NCI-H187 (cell line): ENCODE results near the gene RBFOX2.
"Not testable (repeated sequence)": the region's sequence is repeated elsewhere in the genome, so short reads cannot be mapped to it uniquely, and the experiment has no call there.

Source experiments
- DNase-seq, 2 experiments: peaks; one replicate each; lab custom pipeline; 2025; lab: John Stamatoyannopoulos, UW

RBFOX2 gene

GRCh38 chr22:35734517-35734827 is 294.2 kb downstream of the RBFOX2 start:
- DNase-seq: no peak

GRCh38 chr22:35733791-35734516 is 294.7 kb downstream of the RBFOX2 start:
- no peak for DNase-seq

- no peak for DNase-seq
Measured at GRCh38 chr22:35733036-35733435, 295.6 kb downstream of the RBFOX2 start.

- DNase-seq: no peak
Measured at GRCh38 chr22:35732116-35732515, 296.5 kb downstream of the RBFOX2 start.

GRCh38 chr22:35731321-35731720 is 297.3 kb downstream of the RBFOX2 start:
- no peak for DNase-seq

- no peak for DNase-seq
Measured at GRCh38 chr22:35729309-35729698, 299.3 kb downstream of the RBFOX2 start.

GRCh38 chr22:35728639-35729308 is 299.9 kb downstream of the RBFOX2 start:
- DNase-seq: no peak

- no peak for DNase-seq
Measured at GRCh38 chr22:35727436-35727835, 301.2 kb downstream of the RBFOX2 start.

- DNase-seq: no peak
Measured at GRCh38 chr22:35726933-35727332, 301.7 kb downstream of the RBFOX2 start.

- no peak for DNase-seq
Measured at GRCh38 chr22:35726398-35726797, 302.2 kb downstream of the RBFOX2 start.

GRCh38 chr22:35725521-35725920 is 303.1 kb downstream of the RBFOX2 start:
- no peak for DNase-seq

GRCh38 chr22:35721960-35722359 is 306.7 kb downstream of the RBFOX2 start:
- DNase-seq: no peak

GRCh38 chr22:35719212-35719875 is 309.3 kb downstream of the RBFOX2 start:
- DNase-seq: no peak

- DNase-seq: no peak
Measured at GRCh38 chr22:35717572-35717971, 311.1 kb downstream of the RBFOX2 start, which contains the start of gene APOL5. APOL5 (plus strand) TSS chr22:35717872; CDS start chr22:35717872, 0 bp downstream.

- DNase-seq: no peak
Measured at GRCh38 chr22:35712672-35713071, 316.0 kb downstream of the RBFOX2 start.

GRCh38 chr22:35711336-35711735 is 317.3 kb downstream of the RBFOX2 start:
- no peak for DNase-seq

GRCh38 chr22:35708917-35709316 is 319.7 kb downstream of the RBFOX2 start:
- DNase-seq: no peak

- no peak for DNase-seq
Measured at GRCh38 chr22:35708453-35708852, 320.2 kb downstream of the RBFOX2 start.

GRCh38 chr22:35705141-35705540 is 323.5 kb downstream of the RBFOX2 start:
- no peak for DNase-seq

GRCh38 chr22:35703861-35704584 is 324.6 kb downstream of the RBFOX2 start:
- DNase-seq: no peak

GRCh38 chr22:35699852-35700251 is 328.8 kb downstream of the RBFOX2 start:
- DNase-seq: not testable (repeated sequence)

- DNase-seq: no peak
Measured at GRCh38 chr22:35697142-35697541, 331.5 kb downstream of the RBFOX2 start.

GRCh38 chr22:35695202-35695601 is 333.4 kb downstream of the RBFOX2 start:
- no peak for DNase-seq
